OCI-LY7 (cell line): ENCODE data around the gene RNF166.

ENCODE experiments used
- CTCF ChIP-seq: fragments of 200-600 bp; sonication (generic); conservative IDR thresholded peaks from 2 replicates; pipeline ENCODE4 v1.5.1; 2014; ENCODE audit warnings: mild to moderate bottlenecking, antibody characterized with exemption, low read length, moderate library complexity, mixed read lengths
- EZH2phosphoT487 ChIP-seq: fragments of 200-600 bp; sonication (generic); IDR thresholded peaks from 2 replicates; pipeline ENCODE4 v1.6.1; 2018; ENCODE audit warnings: low read depth, borderline replicate concordance, mild to moderate bottlenecking, mixed run types, antibody characterized with exemption, low read length, moderate library complexity, mixed read lengths

GRCh38 chr16:88661468-88661867, 44.7 kb downstream of the RNF166 start:
- TF ChIP-seq CTCF (no peak), EZH2phosphoT487 (no peak)
